Dermis blood vessel endothelial cell (primary cell): ENCODE results near the gene CD300LB. TPM values are rescaled to one million over a fixed set of nuclear protein-coding genes. Genes with fewer than 3 reads are reported as not detected.
"Not testable (repeated sequence)": the region's sequence is repeated elsewhere in the genome, so short reads cannot be mapped to it uniquely, and the experiment has no call there.

Source experiments
- DNase-seq: peaks from one replicate; pipeline ENCODE4 v3.0.0; 2010
- total RNA-seq: library from RNA; depleted of rRNA; stranded (reverse); fragments of >200 nt; gene quantifications from 2 replicates; pipeline ENCODE4 v1.2.3, GENCODE V29; 2014

Gene CD300LB
- total RNA-seq, 1 donor from 2014 or later, result not detected

- DNase-seq, result no peak
Observed at GRCh38 chr17:74524653-74525464, 6.4 kb downstream of the CD300LB start.

- DNase-seq, result no peak
Observed at GRCh38 chr17:74523308-74523707, 8.0 kb downstream of the CD300LB start.

- no peak for DNase-seq
Observed at GRCh38 chr17:74522381-74523105, 8.7 kb downstream of the CD300LB start.

- DNase-seq, result no peak
Observed at GRCh38 chr17:74521701-74522201, 9.5 kb downstream of the CD300LB start.

- DNase-seq, result peak; percentile 13
Observed at GRCh38 chr17:74520790-74521480, 10.3 kb downstream of the CD300LB start.

GRCh38 chr17:74520016-74520434 is 11.2 kb downstream of the CD300LB start:
- DNase-seq, result no peak

- not testable (repeated sequence) for DNase-seq
Observed at GRCh38 chr17:74518413-74518981, 12.8 kb downstream of the CD300LB start.

- no peak for DNase-seq
Observed at GRCh38 chr17:74516561-74517328, 14.5 kb downstream of the CD300LB start.

- DNase-seq, result no peak
Observed at GRCh38 chr17:74515941-74516340, 15.3 kb downstream of the CD300LB start.

GRCh38 chr17:74514632-74515334 is 16.5 kb downstream of the CD300LB start:
- no peak for DNase-seq

- peak; percentile 58 for DNase-seq
Observed at GRCh38 chr17:74513987-74514631, 17.2 kb downstream of the CD300LB start.

GRCh38 chr17:74512624-74513091 is 18.6 kb downstream of the CD300LB start:
- DNase-seq, result no peak

GRCh38 chr17:74512036-74512435 is 19.2 kb downstream of the CD300LB start:
- DNase-seq, result no peak

GRCh38 chr17:74508156-74508555 is 23.1 kb downstream of the CD300LB start:
- DNase-seq, result no peak

GRCh38 chr17:74503949-74504348 is 27.3 kb downstream of the CD300LB start:
- not testable (repeated sequence) for DNase-seq

GRCh38 chr17:74502861-74503260 is 28.4 kb downstream of the CD300LB start:
- no peak for DNase-seq

- DNase-seq, result no peak
Observed at GRCh38 chr17:74499992-74500391, 31.3 kb downstream of the CD300LB start.

GRCh38 chr17:74497471-74497870 is 33.8 kb downstream of the CD300LB start:
- no peak for DNase-seq

GRCh38 chr17:74493331-74493833 is 37.9 kb downstream of the CD300LB start:
- peak; percentile 77 for DNase-seq

GRCh38 chr17:74491626-74492025 is 39.6 kb downstream of the CD300LB start:
- no peak for DNase-seq
